Right renal cortex interstitium (tissue), 3 donors: Measurements from ENCODE around the gene KIFC1. TPM values are rescaled to one million over a fixed set of nuclear protein-coding genes. Genes with fewer than 3 reads are reported as not detected.
"Not testable (repeated sequence)": the region's sequence is repeated elsewhere in the genome, so short reads cannot be mapped to it uniquely, and the experiment has no call there.

ENCODE experiments used
- DNase-seq, 3 donors: peaks; one replicate each; pipeline ENCODE4 v3.0.0-alpha.2; 2013; ENCODE audit warnings: low read depth in 3 of 3, low spot score in 2 of 3
- polyA plus RNA-seq, 3 donors: library from polyadenylated mRNA; unstranded; fragments of 120-200 nt; gene quantifications; one replicate each; pipeline ENCODE4 v1.2.1, GENCODE V29; 2013; ENCODE audit not compliant: insufficient read length in 3 of 3

KIFC1 gene
- polyA plus RNA-seq, 3 donors = 34.2 to 43.3 (median 41.2) TPM

DNA sequence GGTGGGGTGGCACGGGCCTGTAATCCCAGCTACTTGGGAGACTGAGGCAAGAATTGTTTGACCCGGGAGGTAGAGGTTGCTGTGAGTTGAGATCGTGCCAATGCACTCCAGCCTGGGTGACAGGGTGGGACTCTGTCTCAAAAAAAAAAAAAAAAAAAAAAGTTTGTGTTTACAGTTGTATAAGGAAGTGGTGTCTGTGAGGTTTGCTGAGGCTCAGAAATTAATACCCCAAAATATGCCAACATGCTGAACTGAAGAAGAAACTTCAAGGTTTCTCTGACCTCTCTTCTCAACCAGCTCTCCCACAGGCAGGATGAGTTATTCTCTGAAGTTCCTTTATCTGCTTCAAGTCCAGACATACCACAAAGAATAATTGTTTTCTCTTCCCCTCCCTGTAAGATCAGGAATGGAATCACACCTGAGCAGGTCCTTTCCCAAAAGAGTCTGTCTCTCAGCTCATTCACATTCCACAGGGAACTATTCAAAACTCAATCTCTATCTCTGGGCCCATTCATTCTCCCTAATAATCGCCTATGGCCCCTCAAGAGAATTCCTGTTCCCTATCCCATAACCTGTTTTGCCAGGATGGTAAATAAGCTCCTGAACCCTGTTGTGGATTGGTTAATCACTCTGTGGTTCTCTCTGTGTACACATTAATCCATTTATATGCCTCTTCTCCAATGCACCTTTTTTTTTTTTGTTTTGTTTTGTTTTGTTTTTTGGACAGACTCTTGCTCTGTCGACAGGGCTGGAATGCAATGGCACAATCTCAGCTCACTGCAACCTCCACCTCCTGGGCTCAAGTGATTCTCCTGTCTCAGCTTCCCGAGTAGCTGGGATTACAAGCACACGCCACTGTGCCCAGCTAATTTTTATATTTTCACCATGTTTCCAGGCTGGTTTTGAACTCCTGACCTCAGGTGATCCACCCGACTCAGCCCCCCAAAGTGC is 17.4 kb upstream of the KIFC1 start:
- DNase-seq = no peak

DNA sequence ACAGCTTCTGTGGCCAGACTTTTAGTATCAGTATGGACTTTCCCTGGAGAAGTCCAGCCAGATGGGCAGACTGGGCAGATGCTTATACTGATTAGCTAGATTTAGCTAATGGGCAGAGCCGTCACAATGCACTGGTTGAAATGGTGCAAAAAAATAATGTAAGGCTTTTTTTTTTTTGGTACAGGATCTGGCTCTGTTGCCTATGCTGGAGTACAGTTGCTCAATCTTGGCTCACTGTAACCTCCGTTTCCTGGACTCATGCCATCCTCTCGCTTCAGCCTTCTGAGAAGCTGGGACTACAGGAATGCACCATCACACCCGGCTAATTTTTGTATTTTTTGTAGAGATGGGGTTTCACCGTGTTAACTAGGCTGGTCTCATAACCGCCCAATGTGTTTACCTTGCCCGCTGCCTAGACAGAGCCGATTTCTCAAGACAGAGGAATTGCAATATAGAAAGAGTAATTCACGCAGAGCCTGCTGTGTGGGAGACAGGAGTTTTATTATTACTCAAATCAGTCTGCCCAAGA is 16.4 kb upstream of the KIFC1 start:
- DNase-seq = no peak

DNA sequence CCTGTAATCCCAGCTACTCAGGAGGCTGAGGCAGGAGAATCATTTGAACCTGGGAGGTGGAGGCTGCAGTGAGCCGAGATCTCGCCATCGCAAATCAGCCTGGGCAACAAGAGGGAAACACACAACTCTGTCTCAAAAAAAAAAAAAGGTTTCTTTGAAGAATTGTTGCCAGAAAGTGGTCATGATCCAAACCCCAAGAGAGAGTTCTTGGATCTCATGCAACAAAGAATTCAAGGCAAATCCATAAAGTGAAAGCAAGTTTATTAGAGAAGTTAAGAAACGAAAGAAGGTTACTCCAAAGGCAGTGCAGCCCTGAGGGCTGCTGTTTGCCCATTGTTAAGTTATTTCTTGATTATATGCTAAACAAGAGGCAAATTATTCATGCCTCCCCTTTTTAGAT is 14.5 kb upstream of the KIFC1 start:
- no peak for DNase-seq

DNA sequence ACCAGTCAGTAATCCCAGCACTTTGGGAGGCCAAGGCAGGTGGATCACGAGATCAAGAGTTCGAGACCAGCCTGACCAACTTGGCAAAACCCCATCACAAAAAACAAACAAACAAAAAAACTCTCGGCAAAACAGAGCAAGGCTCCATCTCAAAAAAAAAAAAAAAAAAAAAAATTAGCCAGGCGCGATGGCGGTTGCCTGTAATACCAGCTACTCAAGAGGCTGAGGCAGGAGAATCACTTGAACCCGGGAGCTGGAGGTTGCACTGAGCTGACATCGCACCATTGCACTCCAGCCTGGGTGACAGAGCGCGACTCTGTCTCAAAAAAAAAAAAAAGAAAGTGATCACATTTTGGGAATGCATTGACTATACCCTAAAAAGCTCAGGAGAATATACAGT is 12.4 kb upstream of the KIFC1 start:
- DNase-seq = not testable (repeated sequence)

DNA sequence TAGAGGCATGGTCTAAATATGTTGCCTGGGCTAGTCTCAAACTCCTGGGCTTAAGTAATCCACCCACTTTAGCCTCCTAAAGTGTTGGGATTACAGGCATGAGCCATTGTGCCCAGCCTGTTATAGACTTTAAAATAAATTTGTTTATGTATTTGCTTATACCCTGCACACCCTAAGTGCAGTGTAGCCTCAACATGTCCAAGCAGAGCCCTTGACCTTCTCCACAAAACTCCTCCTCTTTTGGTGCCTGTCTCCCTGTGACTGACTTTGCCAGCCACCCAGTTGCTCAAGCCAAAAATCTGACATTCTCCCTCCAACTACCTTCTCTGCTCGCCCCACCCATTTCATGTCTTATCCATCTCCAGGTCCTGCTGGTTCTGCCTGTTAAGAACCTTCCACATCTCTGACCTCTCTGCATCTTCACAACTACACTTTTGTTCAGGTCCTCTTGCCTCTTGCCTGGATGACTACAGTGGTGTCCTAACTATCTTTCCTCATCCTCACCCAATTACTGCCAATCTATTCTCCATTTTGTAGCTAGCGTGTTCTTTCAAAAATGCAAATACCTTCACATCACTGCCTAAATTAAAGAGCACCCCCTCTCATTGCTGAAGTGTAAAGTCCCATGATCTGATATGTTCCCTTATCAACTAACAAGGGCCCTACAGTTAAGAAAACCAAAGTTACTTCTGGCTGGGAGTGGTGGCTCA is 11.2 kb upstream of the KIFC1 start:
- DNase-seq = no peak

DNA sequence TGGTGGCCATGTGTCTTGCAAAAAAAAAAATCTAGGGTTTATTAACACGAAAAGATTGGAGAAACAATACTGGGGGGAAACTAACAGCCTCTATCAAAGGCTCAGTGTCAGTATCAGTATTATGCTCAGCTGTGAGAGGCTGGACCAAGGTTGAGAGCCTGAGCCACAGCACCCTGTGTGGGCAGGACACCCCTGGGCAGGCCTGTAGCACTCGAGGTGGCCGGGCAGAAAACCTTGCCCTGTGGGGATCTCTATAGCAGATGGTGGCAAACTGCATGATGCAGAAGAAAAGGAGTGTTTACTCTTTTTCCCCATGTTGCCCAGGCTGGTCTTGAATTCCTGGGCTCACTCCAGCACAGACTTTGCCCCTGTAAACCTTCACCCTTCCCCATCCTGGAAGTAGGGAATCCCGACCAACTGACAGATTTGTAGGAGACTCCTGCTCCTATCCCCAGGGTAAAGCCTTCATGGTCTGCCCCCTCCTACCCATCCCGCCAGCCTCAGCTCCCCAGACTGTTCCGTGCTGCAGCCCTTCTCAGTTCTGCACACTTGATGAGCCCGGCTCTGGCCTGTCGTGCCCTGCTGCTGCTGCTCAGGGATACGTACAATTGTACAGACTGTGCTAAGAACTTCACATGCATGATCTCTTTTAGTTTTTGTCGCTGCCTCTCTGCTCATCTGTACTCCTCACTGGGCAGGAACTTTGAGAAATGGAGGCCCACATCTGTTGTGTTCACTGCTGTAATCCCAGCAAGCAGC is 8.0 kb upstream of the KIFC1 start:
- no peak for DNase-seq

DNA sequence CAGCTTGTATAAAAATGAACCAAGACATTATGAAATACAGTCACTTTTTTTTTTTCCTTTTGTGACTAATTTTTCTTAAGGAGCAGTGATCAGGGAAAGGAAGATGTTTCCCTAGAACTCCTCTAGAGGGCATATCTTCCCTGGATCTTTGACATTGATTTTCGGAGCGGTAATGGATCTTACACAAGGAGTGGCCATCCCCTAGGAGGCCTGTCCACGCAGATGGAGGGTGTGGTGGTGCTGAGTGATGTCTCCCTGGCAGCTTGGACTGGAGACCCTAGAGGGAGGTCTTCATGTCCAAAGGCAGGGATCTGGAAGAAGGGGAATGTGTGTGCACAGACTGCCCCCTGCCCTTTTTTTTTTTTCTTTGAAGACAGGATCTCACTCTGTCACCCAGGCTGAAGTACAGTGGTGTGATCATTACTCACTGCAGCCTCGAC is 7.0 kb upstream of the KIFC1 start:
- DNase-seq = no peak

DNA sequence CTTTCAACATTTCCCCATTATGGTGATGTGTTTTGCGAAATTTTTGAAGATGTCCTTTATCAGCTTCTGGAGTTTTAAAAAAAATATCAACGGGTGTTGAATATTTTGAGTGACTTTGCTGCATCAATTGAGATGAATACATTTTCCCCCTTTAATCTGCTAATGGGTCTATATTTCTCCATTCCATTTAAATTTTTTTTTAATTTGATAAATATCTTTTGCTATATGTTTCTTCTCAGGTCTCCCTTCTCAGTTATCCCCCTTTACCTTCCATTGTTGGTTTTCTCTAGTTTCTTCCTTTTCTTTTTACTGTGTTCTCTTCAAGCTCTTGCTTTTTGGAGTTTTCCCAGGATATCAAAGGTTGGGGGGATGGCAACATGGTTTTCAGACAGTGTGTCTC is 1.4 kb upstream of the KIFC1 start:
- no peak for DNase-seq

DNA sequence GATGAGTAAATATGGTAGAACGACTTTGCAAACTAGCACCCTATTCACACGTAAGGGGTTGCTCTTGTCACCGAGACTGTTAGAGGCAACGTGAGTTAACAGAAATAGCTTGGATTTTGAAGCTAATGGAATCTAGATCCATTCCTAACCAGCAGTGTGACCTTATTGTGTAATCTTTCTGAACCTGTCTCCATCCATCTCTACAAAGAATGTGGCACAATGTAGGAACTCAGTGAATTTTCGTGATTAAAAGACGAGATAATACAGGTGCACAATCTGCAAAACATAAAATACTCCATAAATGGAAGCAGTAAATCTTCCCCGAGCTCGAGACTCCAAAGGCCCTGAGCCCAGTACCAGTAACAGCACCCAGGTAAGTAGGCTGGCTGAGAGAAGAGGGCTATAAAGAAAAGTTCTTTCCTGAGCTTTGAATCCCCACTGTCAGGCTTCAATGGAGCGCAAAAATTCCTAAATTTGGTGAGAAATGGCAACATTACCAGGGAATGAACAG is 801 bp upstream of the KIFC1 start:
- DNase-seq = no peak

DNA sequence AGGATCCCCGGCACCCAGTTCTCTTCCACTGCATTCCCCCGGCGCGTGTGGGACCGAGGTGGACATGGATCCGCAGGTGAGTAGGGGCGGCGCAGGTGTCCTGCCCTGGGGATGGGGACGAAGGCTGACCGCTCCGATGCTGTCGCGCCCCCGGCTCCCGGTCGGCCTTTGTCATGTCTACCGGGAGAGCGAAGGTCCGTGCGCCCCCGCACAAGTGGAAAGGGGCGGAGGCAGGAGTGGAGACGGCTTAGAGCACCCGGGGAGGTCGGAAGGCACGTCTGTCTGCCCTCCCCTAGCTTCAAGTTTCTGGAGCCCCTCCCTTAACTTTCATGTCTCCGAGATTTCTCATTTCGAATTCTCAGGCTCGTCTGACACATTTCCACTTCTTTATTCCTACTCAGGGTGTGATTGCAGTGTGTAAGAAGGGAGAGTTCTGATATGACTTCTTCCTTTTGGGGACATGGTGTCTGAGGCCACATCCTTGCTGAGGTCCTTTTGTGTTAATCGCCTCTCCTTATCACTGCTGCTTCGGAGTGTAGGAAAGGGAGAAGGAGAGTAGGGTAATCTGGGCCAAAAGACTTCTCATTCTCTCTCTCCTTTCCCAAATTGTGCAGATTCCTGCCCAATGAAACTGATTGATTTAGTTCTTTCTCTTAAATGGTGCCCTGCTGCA is 435 bp downstream of the KIFC1 start:
- DNase-seq = no peak

DNA sequence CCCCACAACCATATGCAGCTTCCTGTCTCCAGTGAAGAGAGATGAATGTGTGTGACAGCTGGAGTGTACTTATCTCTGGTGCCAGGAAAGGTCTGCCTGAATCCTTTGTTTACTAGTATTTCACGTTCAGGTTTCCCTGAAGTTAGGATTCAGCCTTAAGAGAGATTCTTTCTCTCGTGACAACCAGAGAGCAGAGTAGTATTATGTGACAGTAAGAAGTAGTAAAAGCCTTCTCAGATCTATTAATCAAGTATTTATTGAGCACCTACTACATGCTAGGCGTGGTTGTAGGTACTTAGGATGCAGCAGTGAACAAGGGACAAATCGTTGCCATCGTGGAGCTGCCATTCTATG is 949 bp downstream of the KIFC1 start:
- DNase-seq = no peak

DNA sequence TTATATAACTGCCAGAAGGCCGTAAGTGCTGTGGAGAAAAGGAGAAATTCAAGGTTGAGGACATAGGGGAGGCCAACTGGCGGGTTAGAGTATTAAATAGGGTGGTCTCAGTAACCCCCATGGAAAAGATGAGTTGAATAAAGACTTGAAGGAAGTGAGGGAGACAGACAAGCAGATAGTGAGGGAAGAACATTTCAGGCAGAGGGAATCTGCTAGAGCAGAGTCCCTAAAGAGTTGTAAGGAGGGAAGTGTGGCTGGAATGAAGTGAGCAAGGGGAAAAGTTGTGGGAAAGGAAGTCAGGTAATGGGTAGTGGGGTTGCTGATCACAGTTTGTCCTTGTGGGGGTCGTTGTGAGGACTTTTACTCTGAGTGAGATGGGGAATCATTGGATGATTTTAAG is 1.4 kb downstream of the KIFC1 start:
- DNase-seq = no peak

DNA sequence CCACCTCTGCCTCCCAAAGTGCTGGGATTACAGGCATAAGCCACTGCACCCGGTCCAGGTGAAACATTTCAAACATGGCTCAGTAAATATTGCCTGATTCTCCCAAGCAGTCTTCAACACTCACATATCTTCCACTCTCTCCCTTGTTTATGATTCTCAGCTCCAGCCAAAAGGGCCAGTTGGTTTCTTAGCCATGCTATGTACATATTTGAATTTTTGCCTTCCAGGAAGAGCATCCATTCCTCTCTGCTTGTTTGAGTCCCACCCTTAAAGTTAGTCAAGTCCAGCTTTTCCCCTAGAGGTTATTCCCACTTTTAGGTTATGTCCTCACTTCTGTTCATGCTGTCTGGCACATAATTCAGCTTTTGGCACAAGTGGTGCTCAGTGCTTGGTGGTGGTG is 5.9 kb downstream of the KIFC1 start:
- DNase-seq = no peak

DNA sequence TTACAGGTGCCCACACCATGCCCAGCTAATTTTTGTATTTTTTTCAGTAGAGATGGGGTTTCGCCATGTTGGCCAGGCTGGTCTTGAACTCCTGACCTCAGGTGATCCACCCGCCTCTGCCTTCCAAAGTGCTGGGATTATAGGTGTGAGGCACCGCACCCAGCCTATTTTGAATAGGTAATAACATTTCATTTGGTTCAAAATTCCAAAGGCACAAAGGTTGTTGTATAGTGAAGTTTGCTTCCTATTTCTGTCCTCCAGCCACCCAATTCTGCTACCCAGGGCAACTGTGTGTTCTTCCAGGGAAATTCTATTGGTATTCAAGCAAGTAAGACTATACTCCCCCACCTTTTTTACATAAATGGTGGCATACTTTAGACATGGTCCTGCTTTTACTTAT is 7.0 kb downstream of the KIFC1 start:
- DNase-seq = not testable (repeated sequence)

DNA sequence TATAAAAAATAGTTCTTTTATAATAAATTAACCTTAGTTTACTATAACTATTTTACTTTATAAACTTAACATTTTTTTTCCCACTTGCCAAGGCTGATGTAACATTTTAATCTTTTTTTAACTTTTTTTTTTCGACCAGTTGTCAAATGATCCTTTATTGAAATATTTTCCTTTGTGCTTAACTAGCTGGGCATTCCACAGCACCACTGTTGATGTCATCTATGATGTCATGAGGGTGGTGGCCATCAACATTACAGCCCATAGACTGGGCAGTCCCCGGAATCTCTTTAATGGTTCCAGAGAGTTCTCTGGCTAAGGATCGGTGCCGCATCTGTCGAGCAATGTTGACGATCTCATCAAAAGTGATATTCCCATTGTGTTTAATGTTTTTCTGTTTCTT is 8.3 kb downstream of the KIFC1 start:
- not testable (repeated sequence) for DNase-seq

DNA sequence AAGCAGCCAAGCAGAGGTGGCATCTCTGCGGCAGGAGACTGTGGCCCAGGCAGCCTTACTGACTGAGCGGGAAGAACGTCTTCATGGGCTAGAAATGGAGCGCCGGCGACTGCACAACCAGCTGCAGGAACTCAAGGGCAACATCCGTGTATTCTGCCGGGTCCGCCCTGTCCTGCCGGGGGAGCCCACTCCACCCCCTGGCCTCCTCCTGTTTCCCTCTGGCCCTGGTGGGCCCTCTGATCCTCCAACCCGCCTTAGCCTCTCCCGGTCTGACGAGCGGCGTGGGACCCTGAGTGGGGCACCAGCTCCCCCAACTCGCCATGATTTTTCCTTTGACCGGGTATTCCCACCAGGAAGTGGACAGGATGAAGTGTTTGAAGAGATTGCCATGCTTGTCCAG is 13.3 kb downstream of the KIFC1 start:
- no peak for DNase-seq

DNA sequence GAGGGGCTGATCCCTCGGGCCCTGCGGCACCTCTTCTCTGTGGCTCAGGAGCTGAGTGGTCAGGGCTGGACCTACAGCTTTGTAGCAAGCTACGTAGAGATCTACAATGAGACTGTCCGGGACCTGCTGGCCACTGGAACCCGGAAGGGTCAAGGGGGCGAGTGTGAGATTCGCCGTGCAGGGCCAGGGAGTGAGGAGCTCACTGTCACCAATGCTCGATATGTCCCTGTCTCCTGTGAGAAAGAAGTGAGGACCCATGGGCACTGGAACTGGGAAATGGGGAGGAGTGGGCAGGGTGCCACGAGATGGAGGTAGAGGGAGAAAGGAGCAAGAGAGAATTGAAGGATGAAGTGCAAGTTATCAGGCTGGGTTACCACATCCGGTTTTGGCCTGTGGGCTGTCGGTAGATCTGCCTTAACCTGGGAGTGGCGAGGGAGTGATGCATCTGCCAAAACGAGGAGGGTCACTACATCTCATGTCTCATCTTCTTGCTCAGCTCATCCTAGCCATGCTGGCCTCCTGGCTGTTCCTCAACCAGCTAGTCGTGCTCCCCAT is 13.8 kb downstream of the KIFC1 start:
- DNase-seq = no peak

DNA sequence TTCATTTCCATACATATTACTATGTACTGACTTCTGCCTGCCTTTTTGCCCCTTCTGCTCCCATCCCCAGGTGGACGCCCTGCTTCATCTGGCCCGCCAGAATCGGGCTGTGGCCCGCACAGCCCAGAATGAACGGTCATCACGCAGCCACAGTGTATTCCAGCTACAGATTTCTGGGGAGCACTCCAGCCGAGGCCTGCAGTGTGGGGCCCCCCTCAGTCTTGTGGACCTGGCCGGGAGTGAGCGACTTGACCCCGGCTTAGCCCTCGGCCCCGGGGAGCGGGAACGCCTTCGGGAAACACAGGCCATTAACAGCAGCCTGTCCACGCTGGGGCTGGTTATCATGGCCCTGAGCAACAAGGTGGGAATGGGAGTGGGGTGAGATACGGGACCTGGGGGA is 14.5 kb downstream of the KIFC1 start:
- no peak for DNase-seq

DNA sequence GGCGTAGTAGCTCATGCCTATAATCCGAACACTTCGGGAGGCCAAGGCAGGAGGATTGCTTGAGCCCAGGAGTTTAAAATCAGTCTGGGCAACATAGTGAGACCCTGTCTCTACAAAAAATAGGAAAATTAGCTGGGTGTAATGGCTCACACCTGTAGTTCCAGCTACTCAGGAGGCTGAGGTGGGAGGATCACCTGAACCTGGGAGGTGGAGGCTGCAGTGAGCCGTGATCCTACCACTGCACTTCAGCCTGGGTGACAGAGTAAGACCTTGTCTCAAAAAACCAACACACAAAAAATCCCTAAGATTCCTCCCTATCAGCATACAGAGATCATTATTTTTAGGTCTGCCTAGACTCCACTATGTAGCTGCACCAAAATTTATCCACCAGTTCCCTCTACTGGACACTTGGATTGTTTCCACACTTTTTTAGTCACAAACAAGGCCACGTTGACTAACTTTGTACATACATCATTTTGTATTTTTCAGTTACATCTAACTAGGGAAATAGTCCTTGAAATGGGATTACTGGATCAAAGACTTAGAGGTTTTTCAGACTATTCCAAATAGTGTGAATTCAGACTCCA is 15.6 kb downstream of the KIFC1 start:
- DNase-seq = no peak
